ENCODE measurements around the gene CDKN1C.

CDKN1C gene

DNA sequence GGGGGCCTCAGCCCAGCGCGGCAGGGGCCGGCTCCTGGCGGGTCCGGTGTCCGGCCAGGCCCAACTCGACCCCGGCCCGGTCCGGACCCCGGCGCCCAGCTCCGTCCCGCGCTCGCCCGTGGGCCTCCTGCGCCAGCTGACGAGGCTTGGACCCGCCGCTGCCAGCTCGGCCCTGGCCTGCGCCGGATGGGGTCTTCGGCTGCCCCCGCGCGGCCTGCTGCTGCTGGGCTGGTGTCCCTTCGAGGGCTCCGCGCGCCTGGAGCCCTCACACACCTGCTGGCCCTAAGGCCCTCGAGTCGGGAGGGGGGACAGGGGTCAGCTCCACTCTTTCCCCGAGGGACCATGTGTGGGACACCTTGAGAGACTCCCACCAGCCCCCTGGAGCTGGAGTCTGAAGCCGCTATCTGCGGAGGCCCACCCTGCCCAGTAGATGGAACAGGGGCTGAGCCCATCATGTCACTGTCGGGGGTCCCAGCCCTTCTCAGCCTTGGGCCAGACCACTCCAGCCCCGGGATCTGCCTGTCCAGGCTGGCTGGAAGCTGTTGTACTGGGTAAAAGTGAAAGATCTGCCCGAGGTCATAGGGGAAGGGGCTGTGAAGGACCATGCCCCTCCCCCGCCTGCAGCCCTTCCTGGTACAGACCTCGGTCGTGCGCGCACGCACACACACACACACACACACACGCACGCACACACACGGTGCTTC is 768 bp upstream of the CDKN1C start:
- H3K27ac ChIP-seq (ENCODE audit: low read depth, low read length): no peak overlapping the region
- H3K4me1 ChIP-seq (ENCODE audit: control insufficient read depth, insufficient read depth, low read length, unreplicated experiment): no peaks in the 10 kb centered on the region
- no peaks in the 10 kb centered on the region for H3K79me2 ChIP-seq (ENCODE audit: control insufficient read depth, insufficient read depth, low read length, unreplicated experiment)
- H3K36me3 ChIP-seq (ENCODE audit: insufficient read depth, low read length): no peaks in the 10 kb centered on the region
- peaks cover 19% of the 10 kb centered on the region for H3K27me3 ChIP-seq (ENCODE audit: insufficient read depth, low read length)
- peak overlapping the region; percentile 63; the same call in 1 of the 2 replicates for H3K4me3 ChIP-seq (ENCODE audit: low read depth, low read length)
- no peak overlapping the region for H2AFZ ChIP-seq (ENCODE audit: low read length, unreplicated experiment)

DNA sequence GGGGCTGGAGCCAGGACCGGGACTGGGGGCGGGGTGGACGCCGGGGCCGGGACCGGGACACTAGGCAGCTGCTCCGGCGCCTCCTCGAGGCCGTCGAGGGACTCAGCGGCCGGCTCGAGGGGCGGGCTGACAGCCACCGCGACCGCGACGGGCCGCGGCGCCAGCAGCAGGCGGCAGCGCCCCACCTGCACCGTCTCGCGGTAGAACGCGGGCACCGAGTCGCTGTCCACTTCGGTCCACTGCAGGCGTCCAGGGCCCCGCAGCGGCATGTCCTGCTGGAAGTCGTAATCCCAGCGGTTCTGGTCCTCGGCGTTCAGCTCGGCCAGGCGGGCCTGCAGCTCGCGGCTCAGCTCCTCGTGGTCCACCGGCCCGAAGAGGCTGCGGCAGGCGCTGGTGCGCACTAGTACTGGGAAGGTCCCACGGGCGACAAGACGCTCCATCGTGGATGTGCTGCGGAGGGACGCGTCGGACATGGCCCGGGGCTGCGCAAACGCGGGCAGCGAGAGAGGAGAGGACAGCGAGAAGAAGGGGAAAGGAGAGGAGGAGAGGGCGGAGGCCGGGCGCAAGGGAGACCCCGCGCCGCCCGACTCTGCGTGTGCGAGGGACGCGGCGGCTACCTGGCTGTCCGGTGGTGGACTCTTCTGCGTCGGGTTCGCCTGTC is 428 bp downstream of the CDKN1C start:
- H3K4me1 ChIP-seq (ENCODE audit: control insufficient read depth, insufficient read depth, low read length, unreplicated experiment): no peaks in the 10 kb centered on the region
- peaks cover 19% of the 10 kb centered on the region for H3K27me3 ChIP-seq (ENCODE audit: insufficient read depth, low read length)
- H3K4me3 ChIP-seq (ENCODE audit: low read depth, low read length): peak overlapping the region; percentile 83
- H3K36me3 ChIP-seq (ENCODE audit: insufficient read depth, low read length): no peaks in the 10 kb centered on the region
- H2AFZ ChIP-seq (ENCODE audit: low read length, unreplicated experiment): peak overlapping the region; percentile 37
- no peak overlapping the region for H3K27ac ChIP-seq (ENCODE audit: low read depth, low read length)
- no peaks in the 10 kb centered on the region for H3K79me2 ChIP-seq (ENCODE audit: control insufficient read depth, insufficient read depth, low read length, unreplicated experiment)

DNA sequence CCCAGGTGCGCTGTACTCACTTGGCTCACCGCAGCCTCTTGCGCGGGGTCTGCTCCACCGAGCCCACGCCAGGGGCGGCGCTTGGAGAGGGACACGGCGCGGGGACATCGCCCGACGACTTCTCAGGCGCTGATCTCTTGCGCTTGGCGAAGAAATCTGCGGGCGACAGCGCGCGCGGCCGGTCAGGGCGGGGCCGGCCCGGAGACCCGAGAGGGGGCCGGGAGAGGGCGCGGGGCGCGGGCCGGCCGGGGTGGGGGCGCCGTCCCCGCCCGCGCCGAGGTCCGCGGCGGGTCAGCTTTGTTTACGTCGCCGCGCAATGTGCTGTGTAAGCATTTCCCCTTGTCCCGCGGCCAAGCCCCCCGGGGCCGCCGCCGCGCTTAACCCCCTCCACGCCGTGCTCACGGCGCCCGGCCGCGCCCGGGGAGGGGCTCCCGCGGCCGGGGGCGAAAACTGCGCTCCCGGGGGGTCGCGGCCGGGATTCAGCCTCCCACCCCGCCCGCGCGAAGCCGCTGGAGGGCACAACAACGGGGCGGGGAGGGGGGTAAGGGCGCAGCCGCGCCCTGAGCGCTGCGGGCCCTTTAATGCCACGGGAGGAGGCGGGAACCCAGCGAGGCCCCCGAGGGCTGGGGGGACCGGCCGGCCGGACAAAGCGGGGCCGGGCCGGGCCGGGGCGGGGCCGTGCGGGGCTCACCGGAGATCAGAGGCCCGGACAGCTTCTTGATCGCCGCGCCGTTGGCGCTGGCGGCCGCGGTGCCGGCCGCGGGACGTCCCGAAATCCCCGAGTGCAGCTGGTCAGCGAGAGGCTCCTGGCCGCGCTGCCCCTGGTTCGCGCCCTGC is 1.4 kb downstream of the CDKN1C start:
- Histone ChIP-seq H3K27me3 (ENCODE audit: insufficient read depth, low read length) (peaks cover 19% of the 10 kb centered on the region), H3K4me1 (ENCODE audit: control insufficient read depth, insufficient read depth, low read length, unreplicated experiment) (no peaks in the 10 kb centered on the region), H3K36me3 (ENCODE audit: insufficient read depth, low read length) (no peaks in the 10 kb centered on the region), H2AFZ (ENCODE audit: low read length, unreplicated experiment) (peak overlapping the region; percentile 29), H3K4me3 (ENCODE audit: low read depth, low read length) (peak overlapping the region; percentile 71), H3K79me2 (ENCODE audit: control insufficient read depth, insufficient read depth, low read length, unreplicated experiment) (no peaks in the 10 kb centered on the region), H3K27ac (ENCODE audit: low read depth, low read length) (no peak overlapping the region)

DNA sequence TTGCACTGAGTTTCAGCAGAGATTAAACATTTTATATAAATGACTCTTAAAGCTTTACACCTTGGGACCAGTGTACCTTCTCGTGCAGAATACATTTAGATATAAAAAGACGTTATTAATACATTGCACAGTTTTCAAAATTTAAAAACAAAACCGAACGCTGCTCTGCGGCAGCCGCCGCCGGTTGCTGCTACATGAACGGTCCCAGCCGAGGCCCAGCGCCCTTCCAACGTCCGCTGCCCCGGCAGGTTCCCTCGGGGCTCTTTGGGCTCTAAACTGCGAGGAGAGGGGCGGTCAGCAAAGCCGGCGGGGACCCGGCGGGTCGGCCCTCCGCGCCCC is 2.0 kb downstream of the CDKN1C start:
- Histone ChIP-seq H3K27ac (ENCODE audit: low read depth, low read length) (no peak overlapping the region), H3K27me3 (ENCODE audit: insufficient read depth, low read length) (peaks cover 19% of the 10 kb centered on the region)

DNA sequence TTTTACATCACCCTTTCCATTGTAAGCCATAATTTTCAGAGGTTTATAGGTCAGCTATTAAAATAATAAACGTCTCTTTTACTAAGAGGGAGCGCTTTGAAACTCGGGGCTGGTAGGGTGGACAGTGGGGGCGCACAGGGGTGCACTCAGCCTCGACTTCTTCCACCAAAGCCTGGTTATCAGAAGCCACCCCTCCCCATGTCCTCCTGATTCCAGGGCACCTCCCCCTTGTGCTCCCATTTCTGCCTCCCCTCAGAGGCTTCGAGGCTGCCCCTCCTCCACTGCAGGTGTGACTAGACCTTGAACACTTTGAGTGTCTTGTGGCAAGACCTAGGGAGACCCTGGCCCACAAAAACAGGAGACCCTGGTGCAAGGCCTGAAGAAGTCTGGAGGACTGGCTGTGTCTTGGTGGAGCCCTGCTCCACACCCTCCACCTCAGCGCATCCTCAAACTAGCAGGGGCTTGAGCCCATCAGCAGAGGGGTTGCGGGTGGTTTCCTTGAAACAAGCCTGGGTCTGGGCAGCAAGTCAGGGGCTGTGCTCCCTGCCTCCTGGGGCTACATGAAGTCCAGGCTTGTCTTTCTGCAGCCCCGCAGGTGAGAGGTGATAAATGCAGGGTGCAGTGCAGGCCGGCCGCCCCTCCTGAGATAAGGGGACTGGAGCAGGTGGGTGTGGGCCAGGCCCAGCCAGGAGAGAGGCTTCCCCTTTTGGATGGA is 3.0 kb downstream of the CDKN1C start:
- no peak overlapping the region for H2AFZ ChIP-seq (ENCODE audit: low read length, unreplicated experiment)
- no peaks in the 10 kb centered on the region for H3K36me3 ChIP-seq (ENCODE audit: insufficient read depth, low read length)
- H3K4me3 ChIP-seq (ENCODE audit: low read depth, low read length): no peak overlapping the region
- peaks cover 19% of the 10 kb centered on the region for H3K27me3 ChIP-seq (ENCODE audit: insufficient read depth, low read length)
- no peaks in the 10 kb centered on the region for H3K4me1 ChIP-seq (ENCODE audit: control insufficient read depth, insufficient read depth, low read length, unreplicated experiment)
- no peaks in the 10 kb centered on the region for H3K79me2 ChIP-seq (ENCODE audit: control insufficient read depth, insufficient read depth, low read length, unreplicated experiment)
- no peak overlapping the region for H3K27ac ChIP-seq (ENCODE audit: low read depth, low read length)

More for the DNA sequence above, 2.0 kb downstream of the CDKN1C start:
- Histone ChIP-seq H3K4me3 (ENCODE audit: low read depth, low read length) (peak overlapping the region; percentile 71), H2AFZ (ENCODE audit: low read length, unreplicated experiment) (peak overlapping the region; percentile 29), H3K36me3 (ENCODE audit: insufficient read depth, low read length) (no peaks in the 10 kb centered on the region), H3K79me2 (ENCODE audit: control insufficient read depth, insufficient read depth, low read length, unreplicated experiment) (no peaks in the 10 kb centered on the region), H3K4me1 (ENCODE audit: control insufficient read depth, insufficient read depth, low read length, unreplicated experiment) (no peaks in the 10 kb centered on the region)

- H3K27me3 ChIP-seq (ENCODE audit: insufficient read depth, low read length): peaks cover 19% of the 10 kb centered on the region
- no peaks in the 10 kb centered on the region for H3K4me1 ChIP-seq (ENCODE audit: control insufficient read depth, insufficient read depth, low read length, unreplicated experiment)
- no peak overlapping the region for H2AFZ ChIP-seq (ENCODE audit: low read length, unreplicated experiment)
- H3K79me2 ChIP-seq (ENCODE audit: control insufficient read depth, insufficient read depth, low read length, unreplicated experiment): no peaks in the 10 kb centered on the region
- no peak overlapping the region for H3K27ac ChIP-seq (ENCODE audit: low read depth, low read length)
- no peak overlapping the region for H3K4me3 ChIP-seq (ENCODE audit: low read depth, low read length)
- H3K36me3 ChIP-seq (ENCODE audit: insufficient read depth, low read length): no peaks in the 10 kb centered on the region
Measured at GRCh38 chr11:2881981-2882375, 3.6 kb downstream of the CDKN1C start.

DNA sequence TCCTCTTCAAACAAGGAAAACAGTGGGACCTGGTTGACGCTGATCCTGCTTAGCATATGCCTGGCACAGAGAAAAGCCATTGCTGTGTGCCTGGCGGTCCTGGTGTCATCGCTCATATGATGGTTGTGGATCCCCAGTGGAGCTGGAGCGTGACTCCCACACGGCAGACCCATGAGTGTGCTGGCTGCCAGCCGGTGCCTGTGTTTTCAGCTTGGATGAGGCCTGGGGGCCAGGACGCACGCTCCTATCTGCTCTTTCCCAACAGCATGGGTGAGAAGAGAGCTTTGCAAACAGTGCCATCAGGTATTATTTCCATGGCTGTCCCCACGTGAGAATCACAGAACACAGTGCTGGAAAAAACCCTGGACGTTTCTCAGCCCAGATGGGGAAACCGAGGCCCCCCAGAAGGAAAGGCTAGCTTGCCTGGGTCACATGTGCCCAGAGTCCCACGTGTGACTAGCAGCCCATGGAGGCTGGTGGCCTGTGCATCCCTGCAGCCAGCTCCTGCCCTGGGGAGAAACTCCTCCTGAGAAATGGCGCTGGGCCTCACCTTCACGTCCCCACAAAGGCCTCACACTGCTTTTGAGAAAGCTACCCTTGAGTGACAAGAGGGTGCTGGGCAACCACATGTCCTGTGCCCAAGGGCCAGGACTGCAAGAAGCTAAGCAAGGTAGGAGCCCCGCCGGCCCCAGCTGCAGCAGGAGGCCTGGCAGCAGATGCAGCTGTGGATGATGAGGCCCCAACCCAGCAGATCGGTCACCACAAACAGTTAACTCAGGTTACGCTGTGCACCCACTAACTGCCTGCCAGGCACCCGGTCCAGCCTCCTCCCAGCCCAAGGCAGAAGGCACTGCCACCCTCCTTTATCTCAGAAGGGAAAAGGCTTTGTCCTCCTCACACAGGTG is 4.2 kb downstream of the CDKN1C start:
- no peak overlapping the region for H2AFZ ChIP-seq (ENCODE audit: low read length, unreplicated experiment)
- H3K27ac ChIP-seq (ENCODE audit: low read depth, low read length): no peak overlapping the region
- no peaks in the 10 kb centered on the region for H3K4me1 ChIP-seq (ENCODE audit: control insufficient read depth, insufficient read depth, low read length, unreplicated experiment)
- H3K27me3 ChIP-seq (ENCODE audit: insufficient read depth, low read length): peaks cover 19% of the 10 kb centered on the region
- no peaks in the 10 kb centered on the region for H3K79me2 ChIP-seq (ENCODE audit: control insufficient read depth, insufficient read depth, low read length, unreplicated experiment)
- H3K4me3 ChIP-seq (ENCODE audit: low read depth, low read length): no peak overlapping the region
- H3K36me3 ChIP-seq (ENCODE audit: insufficient read depth, low read length): no peaks in the 10 kb centered on the region

GRCh38 chr11:2880646-2881045 is 4.9 kb downstream of the CDKN1C start:
- H2AFZ ChIP-seq (ENCODE audit: low read length, unreplicated experiment): no peak overlapping the region
- no peak overlapping the region for H3K27ac ChIP-seq (ENCODE audit: low read depth, low read length)
- H3K4me3 ChIP-seq (ENCODE audit: low read depth, low read length): no peak overlapping the region
- H3K79me2 ChIP-seq (ENCODE audit: control insufficient read depth, insufficient read depth, low read length, unreplicated experiment): no peaks in the 10 kb centered on the region
- H3K36me3 ChIP-seq (ENCODE audit: insufficient read depth, low read length): no peaks in the 10 kb centered on the region
- H3K4me1 ChIP-seq (ENCODE audit: control insufficient read depth, insufficient read depth, low read length, unreplicated experiment): no peaks in the 10 kb centered on the region
- H3K27me3 ChIP-seq (ENCODE audit: insufficient read depth, low read length): peaks cover 19% of the 10 kb centered on the region

- no peak overlapping the region for H3K27ac ChIP-seq (ENCODE audit: low read depth, low read length)
- no peaks in the 10 kb centered on the region for H3K4me1 ChIP-seq (ENCODE audit: control insufficient read depth, insufficient read depth, low read length, unreplicated experiment)
- H3K79me2 ChIP-seq (ENCODE audit: control insufficient read depth, insufficient read depth, low read length, unreplicated experiment): no peaks in the 10 kb centered on the region
- H3K36me3 ChIP-seq (ENCODE audit: insufficient read depth, low read length): no peaks in the 10 kb centered on the region
- H2AFZ ChIP-seq (ENCODE audit: low read length, unreplicated experiment): no peak overlapping the region
- no peak overlapping the region for H3K4me3 ChIP-seq (ENCODE audit: low read depth, low read length)
- H3K27me3 ChIP-seq (ENCODE audit: insufficient read depth, low read length): peaks cover 8% of the 10 kb centered on the region
Measured at GRCh38 chr11:2878782-2879181, 6.8 kb downstream of the CDKN1C start.

GRCh38 chr11:2877474-2877873 is 8.1 kb downstream of the CDKN1C start:
- Histone ChIP-seq H2AFZ (ENCODE audit: low read length, unreplicated experiment) (no peak overlapping the region), H3K27ac (ENCODE audit: low read depth, low read length) (no peak overlapping the region), H3K36me3 (ENCODE audit: insufficient read depth, low read length) (no peaks in the 10 kb centered on the region), H3K4me1 (ENCODE audit: control insufficient read depth, insufficient read depth, low read length, unreplicated experiment) (no peaks in the 10 kb centered on the region), H3K27me3 (ENCODE audit: insufficient read depth, low read length) (no peaks in the 10 kb centered on the region), H3K4me3 (ENCODE audit: low read depth, low read length) (no peak overlapping the region), H3K79me2 (ENCODE audit: control insufficient read depth, insufficient read depth, low read length, unreplicated experiment) (no peaks in the 10 kb centered on the region)
